ENCODE data around the gene ABI1.

The ABI1 gene

DNA sequence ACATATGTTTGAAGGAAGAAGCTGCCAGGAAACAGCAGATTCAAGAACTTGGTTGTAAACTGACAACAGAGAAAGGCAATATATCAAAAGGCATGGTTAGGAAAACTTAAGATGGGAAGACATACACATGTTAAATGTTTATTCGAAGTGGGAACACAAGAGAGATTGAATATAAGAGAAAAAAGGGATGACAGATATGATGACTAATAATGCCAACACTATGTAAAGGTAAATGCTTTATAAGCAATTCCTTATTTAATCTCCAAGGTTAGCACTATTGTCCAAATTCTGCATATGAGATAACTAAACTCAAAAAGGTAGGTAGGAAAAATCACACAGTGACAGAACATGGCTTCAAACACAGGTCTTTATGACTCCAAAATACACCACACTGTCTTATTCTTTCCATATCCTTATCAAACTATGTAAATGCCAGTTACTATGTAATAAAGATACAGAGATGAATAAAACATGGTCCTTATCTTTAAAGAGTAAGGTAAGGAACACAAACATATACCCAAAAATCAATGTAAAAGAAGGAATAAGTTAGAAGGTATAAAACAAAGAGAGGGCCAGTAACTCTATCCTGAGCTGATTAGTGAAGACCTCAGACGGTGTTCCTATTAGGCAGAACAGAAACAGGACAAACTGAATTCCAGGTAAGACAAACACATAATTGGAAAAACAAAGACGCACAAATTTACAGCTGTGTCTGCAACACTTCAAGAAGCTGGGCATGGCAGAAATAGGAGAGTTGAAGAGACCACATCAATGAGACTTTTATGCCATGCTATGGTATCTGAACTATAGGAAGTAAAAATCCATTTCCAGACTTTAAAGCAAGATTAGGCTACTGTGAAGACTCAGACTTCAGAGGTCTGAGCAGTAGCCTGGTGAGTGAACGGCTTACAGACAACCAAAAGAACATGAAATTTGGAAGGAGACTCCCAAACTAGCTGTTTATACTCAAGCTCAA is 56.1 kb downstream of the ABI1 start:
- no peak for DNase-seq (ENCODE audit: low read depth)
- TF ChIP-seq, protein P1, sequence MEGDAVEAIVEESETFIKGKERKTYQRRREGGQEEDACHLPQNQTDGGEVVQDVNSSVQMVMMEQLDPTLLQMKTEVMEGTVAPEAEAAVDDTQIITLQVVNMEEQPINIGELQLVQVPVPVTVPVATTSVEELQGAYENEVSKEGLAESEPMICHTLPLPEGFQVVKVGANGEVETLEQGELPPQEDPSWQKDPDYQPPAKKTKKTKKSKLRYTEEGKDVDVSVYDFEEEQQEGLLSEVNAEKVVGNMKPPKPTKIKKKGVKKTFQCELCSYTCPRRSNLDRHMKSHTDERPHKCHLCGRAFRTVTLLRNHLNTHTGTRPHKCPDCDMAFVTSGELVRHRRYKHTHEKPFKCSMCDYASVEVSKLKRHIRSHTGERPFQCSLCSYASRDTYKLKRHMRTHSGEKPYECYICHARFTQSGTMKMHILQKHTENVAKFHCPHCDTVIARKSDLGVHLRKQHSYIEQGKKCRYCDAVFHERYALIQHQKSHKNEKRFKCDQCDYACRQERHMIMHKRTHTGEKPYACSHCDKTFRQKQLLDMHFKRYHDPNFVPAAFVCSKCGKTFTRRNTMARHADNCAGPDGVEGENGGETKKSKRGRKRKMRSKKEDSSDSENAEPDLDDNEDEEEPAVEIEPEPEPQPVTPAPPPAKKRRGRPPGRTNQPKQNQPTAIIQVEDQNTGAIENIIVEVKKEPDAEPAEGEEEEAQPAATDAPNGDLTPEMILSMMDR (conservative IDR thresholded peaks at IDR 0.05; ENCODE audit: control insufficient read depth, insufficient read depth, low read depth, low read length): no peak
- no peak overlapping the region for H3K4me3 ChIP-seq (ENCODE audit: control insufficient read depth, low read depth, low read length)

DNA sequence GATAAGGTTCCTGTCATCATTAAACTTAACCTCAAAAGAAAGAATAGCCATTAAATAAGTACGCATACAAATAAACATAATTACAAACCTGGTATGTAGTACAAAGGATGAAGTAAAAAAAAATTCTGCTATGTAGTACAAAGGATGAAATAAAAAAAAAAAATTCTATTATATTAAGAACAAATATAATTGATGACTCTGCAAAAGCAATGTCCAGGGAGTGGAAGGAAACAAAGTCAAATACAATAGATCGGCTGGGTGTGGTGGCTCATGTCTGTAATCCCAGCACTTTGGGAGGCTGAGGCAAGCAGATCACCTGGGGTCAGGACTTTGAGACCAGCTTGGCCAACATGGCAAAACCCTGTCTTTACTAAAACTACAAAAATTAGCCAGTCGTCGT is 56.9 kb downstream of the ABI1 start:
- no peak for DNase-seq (ENCODE audit: low read depth)

DNA sequence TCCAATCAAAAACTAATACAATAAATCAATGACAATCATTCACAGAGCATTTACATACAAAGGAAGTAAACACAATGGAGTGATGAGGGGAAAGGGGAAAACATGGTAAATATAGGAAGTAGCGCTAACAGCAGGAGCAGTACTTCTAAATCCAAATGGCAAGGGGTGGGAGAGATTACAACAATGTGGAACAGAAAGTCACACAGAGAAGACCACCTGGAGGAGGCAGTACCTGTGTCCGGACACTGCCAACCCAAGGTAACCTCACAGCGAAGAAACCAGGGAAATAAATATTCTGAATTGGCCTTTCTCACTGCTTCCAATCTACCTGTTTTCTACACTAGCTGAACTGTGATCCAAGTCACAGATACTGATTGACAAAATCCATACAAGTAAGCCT is 58.2 kb downstream of the ABI1 start:
- no peak overlapping the region for H3K4me3 ChIP-seq (ENCODE audit: control insufficient read depth, low read depth, low read length)
- DNase-seq (ENCODE audit: low read depth): no peak
- TF ChIP-seq, protein P1 (conservative IDR thresholded peaks at IDR 0.05; ENCODE audit: control insufficient read depth, insufficient read depth, low read depth, low read length): no peak

More for the DNA sequence above, 56.9 kb downstream of the ABI1 start:
- no peak overlapping the region for H3K4me3 ChIP-seq (ENCODE audit: control insufficient read depth, low read depth, low read length)
- TF ChIP-seq, protein P1 (conservative IDR thresholded peaks at IDR 0.05; ENCODE audit: control insufficient read depth, insufficient read depth, low read depth, low read length): no peak

DNA sequence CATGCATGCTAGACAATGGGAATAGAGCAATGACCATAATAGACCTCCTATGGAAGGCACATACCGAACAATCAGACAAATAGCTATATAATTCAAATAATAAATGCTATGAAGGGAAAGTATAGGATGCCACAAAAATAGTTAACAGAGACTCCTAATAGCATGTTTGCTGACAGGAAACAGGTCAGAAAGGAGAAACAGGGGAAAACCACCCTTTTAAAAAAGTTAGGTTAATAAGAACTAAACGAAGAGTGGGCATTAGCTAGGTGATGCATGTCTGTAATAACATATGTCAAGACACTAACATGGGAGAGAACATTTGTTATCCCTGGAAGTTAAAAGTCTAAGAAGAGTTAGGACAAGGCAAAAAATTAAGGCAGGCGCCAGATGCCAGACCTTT is 58.9 kb downstream of the ABI1 start:
- no peak overlapping the region for H3K4me3 ChIP-seq (ENCODE audit: control insufficient read depth, low read depth, low read length)
- DNase-seq (ENCODE audit: low read depth): no peak
- TF ChIP-seq, protein P1 (conservative IDR thresholded peaks at IDR 0.05; ENCODE audit: control insufficient read depth, insufficient read depth, low read depth, low read length): no peak

DNA sequence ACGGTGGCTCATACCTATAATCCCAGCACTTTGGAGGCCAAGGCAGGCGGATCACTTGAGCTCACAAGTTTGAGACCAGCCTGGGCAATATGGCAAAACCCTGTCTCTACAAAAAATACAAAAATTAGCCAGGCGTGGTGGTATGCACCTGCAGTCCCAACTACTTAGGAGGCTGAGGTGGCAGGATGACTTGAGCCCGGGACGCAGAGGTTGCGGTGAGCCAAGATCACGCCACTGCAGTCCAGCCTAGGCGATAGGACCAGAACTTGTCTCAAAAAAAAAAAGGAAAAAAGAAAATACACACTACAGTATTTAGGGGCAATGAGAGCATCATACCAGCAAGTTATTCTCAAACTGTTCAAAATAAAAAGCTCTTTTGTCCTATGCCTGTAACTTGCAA is 59.5 kb downstream of the ABI1 start:
- TF ChIP-seq, protein P1 (conservative IDR thresholded peaks at IDR 0.05; ENCODE audit: control insufficient read depth, insufficient read depth, low read depth, low read length): no peak
- no peak overlapping the region for H3K4me3 ChIP-seq (ENCODE audit: control insufficient read depth, low read depth, low read length)
- no peak for DNase-seq (ENCODE audit: low read depth)

DNA sequence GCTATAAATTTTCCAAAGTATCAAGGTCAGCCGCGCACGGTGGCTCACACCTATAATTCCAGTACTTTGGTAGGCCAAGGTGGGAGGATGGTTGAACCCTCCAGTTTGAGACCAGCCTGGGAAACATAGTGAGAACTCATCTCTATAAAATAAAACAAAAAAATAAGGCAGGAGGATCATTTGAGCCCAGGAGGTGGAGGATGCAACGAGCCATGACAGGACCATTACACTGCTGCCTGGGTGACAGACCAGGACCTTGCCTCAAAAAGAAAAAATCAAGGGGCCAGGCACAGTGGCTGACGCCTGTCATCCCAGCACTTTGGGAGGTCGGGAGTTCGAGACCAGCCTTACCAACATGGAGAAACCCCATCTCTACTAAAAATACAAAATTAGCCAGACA is 60.3 kb downstream of the ABI1 start:
- H3K4me3 ChIP-seq (ENCODE audit: control insufficient read depth, low read depth, low read length): no peak overlapping the region
- DNase-seq (ENCODE audit: low read depth): no peak
- TF ChIP-seq, protein P1 (conservative IDR thresholded peaks at IDR 0.05; ENCODE audit: control insufficient read depth, insufficient read depth, low read depth, low read length): no peak
